K562 (cell line): Measurements from ENCODE around the gene VSTM1. TPM values are rescaled to one million over a fixed set of nuclear protein-coding genes. Genes with fewer than 3 reads are reported as not detected.

Source experiments
- ARID1B ChIP-seq: fragments of 450-650 bp; IDR thresholded peaks from 2 replicates; pipeline ENCODE4 v1.6.1; 2016; ENCODE audit warnings: antibody characterized with exemption, mild to moderate bottlenecking, inconsistent platforms
- ESRRA ChIP-seq: fragments of 450-650 bp; IDR thresholded peaks from 2 replicates; pipeline ENCODE4 v1.6.1; 2014; ENCODE audit warnings: low read depth, mild to moderate bottlenecking, moderate library complexity, borderline replicate concordance
- FUS ChIP-seq: fragments of 200-400 bp; formaldehyde crosslinking; optimal IDR thresholded peaks from 2 replicates; pipeline ENCODE3; 2017; ENCODE audit warnings: low read depth, low read length
- HDAC1 ChIP-seq, 2 experiments: fragments of 450-650 bp; IDR thresholded peaks; 2 replicates each; pipeline ENCODE4 v1.6.1; 2016 to 2017; ENCODE audit warnings: inconsistent platforms in 1 of 2, mild to moderate bottlenecking in 1 of 2, moderate library complexity in 1 of 2
- HSF4 ChIP-seq: fragments of 250-450 bp; sonication (Bioruptor Pico); IDR thresholded peaks from 2 replicates; pipeline ENCODE4 v2.1.2; 2022; ENCODE audit warnings: mild to moderate bottlenecking, moderate library complexity, borderline replicate concordance
- MBD2 ChIP-seq: sonication (generic); IDR thresholded peaks from 2 replicates; pipeline ENCODE4 v1.6.1; 2016; ENCODE audit warnings: low read depth, borderline replicate concordance
- MYBL2 ChIP-seq, 2 experiments: fragments of 450-650 bp in 1 of 2; sonication (generic) in 1 of 2; formaldehyde crosslinking in 1 of 2; IDR thresholded peaks; 2 replicates each; pipeline versions ENCODE4 v1.6.1 to v1.8.1; 2017 to 2022; ENCODE audit warnings: borderline replicate concordance in 1 of 2, inconsistent platforms in 1 of 2, low read depth in 1 of 2, mild to moderate bottlenecking in 1 of 2, missing genetic modification reagents in 1 of 2, moderate library complexity in 1 of 2
- NFE2 ChIP-seq: IDR thresholded peaks from 2 replicates; pipeline ENCODE4 v1.6.1; 2014; ENCODE audit warnings: antibody characterized with exemption, low read depth
- POLR3G ChIP-seq: IDR thresholded peaks from 2 replicates; pipeline ENCODE4 v1.6.1; 2011; ENCODE audit not compliant: insufficient read length, insufficient replicate concordance; ENCODE audit errors: extremely low read depth
- POU5F1 ChIP-seq: fragments of 150-350 bp; IDR thresholded peaks from 2 replicates; pipeline ENCODE4 v1.6.1; 2014; ENCODE audit warnings: borderline replicate concordance, low read length, low read depth, mild to moderate bottlenecking; ENCODE audit not compliant: partially characterized antibody
- PREB ChIP-seq: sonication (generic); formaldehyde crosslinking; IDR thresholded peaks from 2 replicates; pipeline ENCODE4 v1.8.1; 2023; ENCODE audit warnings: mild to moderate bottlenecking, missing genetic modification reagents
- RBBP5 ChIP-seq: fragments of 200-600 bp; sonication (generic); IDR thresholded peaks from 2 replicates; pipeline ENCODE4 v1.6.1; 2012; ENCODE audit warnings: borderline replicate concordance, mild to moderate bottlenecking, low read length, control low read depth, inconsistent platforms; ENCODE audit not compliant: insufficient read depth, poor library complexity, severe bottlenecking
- RBFOX2 ChIP-seq: fragments of 200-400 bp; formaldehyde crosslinking; IDR thresholded peaks from 2 replicates; pipeline ENCODE4 v1.6.1; 2017; ENCODE audit warnings: low read depth, mild to moderate bottlenecking, low read length, moderate library complexity
- RNF219 ChIP-seq: fragments of 250-450 bp; sonication (Bioruptor Pico); IDR thresholded peaks from 2 replicates; pipeline ENCODE4 v1.5.0; 2022; ENCODE audit warnings: mild to moderate bottlenecking
- SIN3B ChIP-seq: fragments of 450-650 bp; IDR thresholded peaks from 2 replicates; pipeline ENCODE4 v1.6.1; 2017; ENCODE audit warnings: low read depth, mild to moderate bottlenecking, moderate library complexity
- SMAD2 ChIP-seq: fragments of 150-350 bp; IDR thresholded peaks from 2 replicates; pipeline ENCODE4 v1.6.1; 2014; ENCODE audit warnings: low read depth, mild to moderate bottlenecking, low read length
- TCF7L2 ChIP-seq: fragments of 150-350 bp; IDR thresholded peaks from 2 replicates; pipeline ENCODE4 v1.6.1; 2016; ENCODE audit warnings: low read depth, mild to moderate bottlenecking, low read length, moderate library complexity
- ZFP30 ChIP-seq: fragments of 250-450 bp; sonication (Bioruptor Pico); IDR thresholded peaks from 2 replicates; pipeline ENCODE4 v1.8.0; 2022; ENCODE audit warnings: moderate library complexity, mild to moderate bottlenecking, inconsistent platforms, borderline replicate concordance
- ZNF24 ChIP-seq: fragments of 450-650 bp; IDR thresholded peaks from 2 replicates; pipeline ENCODE4 v1.6.1; 2016
- ZNF3 ChIP-seq: fragments of 250-450 bp; sonication (Bioruptor Pico); IDR thresholded peaks from 2 replicates; pipeline ENCODE4 v1.5.0; 2021; ENCODE audit warnings: mild to moderate bottlenecking, moderate library complexity
- ZNF449 ChIP-seq: fragments of 250-450 bp; sonication (Bioruptor Pico); IDR thresholded peaks from 2 replicates; pipeline ENCODE4 v1.8.0; 2022; ENCODE audit warnings: moderate library complexity, mild to moderate bottlenecking, inconsistent platforms
- ZNF561 ChIP-seq: fragments of 450-650 bp; formaldehyde crosslinking; conservative IDR thresholded peaks from 2 replicates; pipeline ENCODE4 v1.4.0; 2020; ENCODE audit warnings: mild to moderate bottlenecking, moderate library complexity
- ZNF586 ChIP-seq: fragments of 450-650 bp; formaldehyde crosslinking; conservative IDR thresholded peaks from 2 replicates; pipeline ENCODE4 v1.4.0; 2020; ENCODE audit warnings: mild to moderate bottlenecking, moderate library complexity
- ZNF75A ChIP-seq: fragments of 450-650 bp; formaldehyde crosslinking; IDR thresholded peaks from 2 replicates; pipeline ENCODE4 v1.4.0; 2020; ENCODE audit warnings: mild to moderate bottlenecking
- polyA plus RNA-seq, 8 experiments: library from polyadenylated mRNA; depleted of rRNA in 4 of 8; stranded (reverse) in 5 of 8; unstranded in 3 of 8; fragments of >200 nt; fragmentation: Nextera tagmentation in 2 of 8; fragmentation: Illumina TruSeq in 1 of 8; extraction: Ambion mirVana in 2 of 8; extraction: Trizol in 1 of 8; gene quantifications; 2 replicates each; pipeline versions ENCODE4 v1.2.1 to v1.2.3, GENCODE V29; 2011 to 2014; ENCODE audit warnings: inconsistent platforms in 1 of 8, missing spikeins in 1 of 8
- total RNA-seq, 7 experiments: library from RNA; depleted of rRNA in 6 of 7; stranded (reverse); fragments of >200 nt in 6 of 7; fragmentation: Illumina TruSeq in 2 of 7; extraction: Trizol in 2 of 7; gene quantifications; 2 replicates each; pipeline versions ENCODE4 v1.2.1 to v1.2.3, GENCODE V29; 2011 to 2021; ENCODE audit warnings: low replicate concordance in 1 of 7

Gene VSTM1
- total and polyA plus RNA-seq, 9 of the 15 experiments (the other 6 are each of a cell fraction or from before 2014, with no cell fraction given): not detected

GRCh38 chr19:54102421-54103169 lies 38.9 kb upstream of the VSTM1 start, which contains the start of gene NDUFA3 (continued):
- peak; percentile 65 for TF ChIP-seq POU5F1
- TF ChIP-seq PREB (CRISPR knock-in tag): no peak
- TF ChIP-seq ZNF24: peak; percentile 55; the same call in 1 of the 2 replicates
- TF ChIP-seq MYBL2 (IDR thresholded peaks at IDR 0.05; ENCODE audit: low read depth): no peak
- no peak for TF ChIP-seq MYBL2 (CRISPR knock-in tag; IDR thresholded peaks at IDR 0.05; ENCODE audit: borderline replicate concordance)
- TF ChIP-seq ZNF75A: no peak
- no peak for TF ChIP-seq POLR3G
- no peak for TF ChIP-seq ARID1B
- TF ChIP-seq NFE2: no peak
- TF ChIP-seq ZNF561 (CRISPR knock-in tag): no peak
- peak; percentile 80 for TF ChIP-seq ESRRA
- peak; percentile 70 to 81; a peak in 3 of 4 replicates for TF ChIP-seq HDAC1 (IDR thresholded peaks at IDR 0.05)
- TF ChIP-seq FUS: no peak
- TF ChIP-seq TCF7L2: no peak
- TF ChIP-seq MBD2: peak; percentile 86
- TF ChIP-seq SMAD2: no peak
- no peak for TF ChIP-seq ZFP30 (CRISPR knock-in tag)
- TF ChIP-seq HSF4: no peak
- no peak for TF ChIP-seq RNF219 (CRISPR knock-in tag)
- TF ChIP-seq ZNF3 (CRISPR knock-in tag): peak; percentile 84
- TF ChIP-seq RBBP5: peak; percentile 85
- TF ChIP-seq SIN3B: peak; percentile 91
- TF ChIP-seq ZNF449 (CRISPR knock-in tag): no peak
- TF ChIP-seq ZNF586 (CRISPR knock-in tag): no peak
- TF ChIP-seq RBFOX2: peak; percentile 95
